ENCODE data around the gene MOCS1. TPM values are rescaled to one million over a fixed set of nuclear protein-coding genes. Genes with fewer than 3 reads are reported as not detected.
A peak's percentile ranks its signal among the peaks of the same experiment; 100 is the strongest.

The MOCS1 gene
- total and polyA plus RNA-seq, 2 donors (not counting 1 experiment from before 2014, with no cell fraction given), result 11.6 to 21.8 TPM

GRCh38 chr6:39931607-39932006 lies 2.7 kb downstream of the MOCS1 start:
- no peaks in the 10 kb centered on the region for H3K27me3 ChIP-seq (ENCODE audit: control insufficient read depth, insufficient read depth, low read length)
- TF ChIP-seq EZH2 (IDR thresholded peaks at IDR 0.05; ENCODE audit: low read length, missing control alignments), result no peak
- TF ChIP-seq, protein P1, sequence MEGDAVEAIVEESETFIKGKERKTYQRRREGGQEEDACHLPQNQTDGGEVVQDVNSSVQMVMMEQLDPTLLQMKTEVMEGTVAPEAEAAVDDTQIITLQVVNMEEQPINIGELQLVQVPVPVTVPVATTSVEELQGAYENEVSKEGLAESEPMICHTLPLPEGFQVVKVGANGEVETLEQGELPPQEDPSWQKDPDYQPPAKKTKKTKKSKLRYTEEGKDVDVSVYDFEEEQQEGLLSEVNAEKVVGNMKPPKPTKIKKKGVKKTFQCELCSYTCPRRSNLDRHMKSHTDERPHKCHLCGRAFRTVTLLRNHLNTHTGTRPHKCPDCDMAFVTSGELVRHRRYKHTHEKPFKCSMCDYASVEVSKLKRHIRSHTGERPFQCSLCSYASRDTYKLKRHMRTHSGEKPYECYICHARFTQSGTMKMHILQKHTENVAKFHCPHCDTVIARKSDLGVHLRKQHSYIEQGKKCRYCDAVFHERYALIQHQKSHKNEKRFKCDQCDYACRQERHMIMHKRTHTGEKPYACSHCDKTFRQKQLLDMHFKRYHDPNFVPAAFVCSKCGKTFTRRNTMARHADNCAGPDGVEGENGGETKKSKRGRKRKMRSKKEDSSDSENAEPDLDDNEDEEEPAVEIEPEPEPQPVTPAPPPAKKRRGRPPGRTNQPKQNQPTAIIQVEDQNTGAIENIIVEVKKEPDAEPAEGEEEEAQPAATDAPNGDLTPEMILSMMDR (conservative IDR thresholded peaks at IDR 0.05 in 1 of 2, IDR thresholded peaks at IDR 0.05 in 1 of 2; ENCODE audit: low read depth in 1 of 2, low read length in 2 of 2), result no peak

DNA sequence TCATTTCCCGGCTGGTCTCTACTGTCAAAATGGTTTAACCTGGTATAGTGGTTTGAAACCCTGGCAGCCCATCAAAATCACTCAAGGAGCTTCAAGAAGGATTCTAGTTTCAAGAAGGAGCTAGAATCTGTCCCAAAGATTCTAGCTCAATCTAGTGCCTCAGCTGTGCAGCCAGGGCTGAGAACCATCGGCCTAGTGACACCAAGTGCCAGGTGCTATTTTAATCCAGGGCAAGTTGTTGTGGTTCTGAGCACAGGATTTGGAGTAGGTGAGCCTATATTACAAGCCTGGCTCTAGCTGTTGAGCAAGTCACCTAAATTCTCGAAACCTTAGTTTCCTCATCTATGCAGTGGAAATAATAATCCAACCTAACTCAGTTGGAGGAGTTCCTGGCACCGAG lies 3.7 kb downstream of the MOCS1 start:
- H4K20me1 ChIP-seq (ENCODE audit: control insufficient read depth, extremely low read depth, insufficient read depth, low read length), result no peaks in the 10 kb centered on the region
- peaks cover 12% of the 10 kb centered on the region for H3K4me1 ChIP-seq (ENCODE audit: control insufficient read depth, extremely low read depth, insufficient read depth, low read length)
- no peak overlapping the region for H3K4me2 ChIP-seq (ENCODE audit: extremely low read depth, insufficient read depth, low read length)
- peaks cover under 1% of the 10 kb centered on the region for H3K36me3 ChIP-seq (ENCODE audit: control insufficient read depth, insufficient read depth, low read length)
- no peaks in the 10 kb centered on the region for H3K9me3 ChIP-seq (ENCODE audit: control insufficient read depth, insufficient read depth, low read depth, low read length)
- H3K4me3 ChIP-seq (replicated peaks in 1 of 4; ENCODE audit: control extremely low read depth in 1 of 4, insufficient read depth in 1 of 4, low read depth in 3 of 4, low read length in 4 of 4), result no peak overlapping the region
- no peak overlapping the region for H3K27ac ChIP-seq (ENCODE audit: insufficient read depth, low read length)
- no peak overlapping the region for H3K9ac ChIP-seq (ENCODE audit: insufficient read depth, low read length)
- TF ChIP-seq, protein P1 (conservative IDR thresholded peaks at IDR 0.05 in 1 of 2, IDR thresholded peaks at IDR 0.05 in 1 of 2; ENCODE audit: low read depth in 1 of 2, low read length in 2 of 2), result no peak
- no peak for TF ChIP-seq EZH2 (IDR thresholded peaks at IDR 0.05; ENCODE audit: low read length, missing control alignments)
- no peaks in the 10 kb centered on the region for H3K27me3 ChIP-seq (ENCODE audit: control insufficient read depth, insufficient read depth, low read length)
- no peak for DNase-seq (ENCODE audit: low read depth in 2 of 2)
- H3K79me2 ChIP-seq (ENCODE audit: control insufficient read depth, insufficient read depth, low read length), result peaks cover 2% of the 10 kb centered on the region
- H2AFZ ChIP-seq (ENCODE audit: low read length), result no peak overlapping the region

More at GRCh38 chr6:39931607-39932006, 2.7 kb downstream of the MOCS1 start:
- Histone ChIP-seq H3K27ac (ENCODE audit: insufficient read depth, low read length) (no peak overlapping the region), H3K9me3 (ENCODE audit: control insufficient read depth, insufficient read depth, low read depth, low read length) (no peaks in the 10 kb centered on the region), H4K20me1 (ENCODE audit: control insufficient read depth, extremely low read depth, insufficient read depth, low read length) (no peaks in the 10 kb centered on the region), H3K9ac (ENCODE audit: insufficient read depth, low read length) (no peak overlapping the region), H3K4me1 (ENCODE audit: control insufficient read depth, extremely low read depth, insufficient read depth, low read length) (peaks cover 12% of the 10 kb centered on the region), H3K36me3 (ENCODE audit: control insufficient read depth, insufficient read depth, low read length) (no peaks in the 10 kb centered on the region), H3K4me3 (replicated peaks in 1 of 4; ENCODE audit: control extremely low read depth in 1 of 4, insufficient read depth in 1 of 4, low read depth in 3 of 4, low read length in 4 of 4) (no peak overlapping the region), H2AFZ (ENCODE audit: low read length) (no peak overlapping the region), H3K4me2 (ENCODE audit: extremely low read depth, insufficient read depth, low read length) (no peak overlapping the region), H3K79me2 (ENCODE audit: control insufficient read depth, insufficient read depth, low read length) (peaks cover 2% of the 10 kb centered on the region)
- DNase-seq (ENCODE audit: low read depth in 2 of 2), result no peak

DNA sequence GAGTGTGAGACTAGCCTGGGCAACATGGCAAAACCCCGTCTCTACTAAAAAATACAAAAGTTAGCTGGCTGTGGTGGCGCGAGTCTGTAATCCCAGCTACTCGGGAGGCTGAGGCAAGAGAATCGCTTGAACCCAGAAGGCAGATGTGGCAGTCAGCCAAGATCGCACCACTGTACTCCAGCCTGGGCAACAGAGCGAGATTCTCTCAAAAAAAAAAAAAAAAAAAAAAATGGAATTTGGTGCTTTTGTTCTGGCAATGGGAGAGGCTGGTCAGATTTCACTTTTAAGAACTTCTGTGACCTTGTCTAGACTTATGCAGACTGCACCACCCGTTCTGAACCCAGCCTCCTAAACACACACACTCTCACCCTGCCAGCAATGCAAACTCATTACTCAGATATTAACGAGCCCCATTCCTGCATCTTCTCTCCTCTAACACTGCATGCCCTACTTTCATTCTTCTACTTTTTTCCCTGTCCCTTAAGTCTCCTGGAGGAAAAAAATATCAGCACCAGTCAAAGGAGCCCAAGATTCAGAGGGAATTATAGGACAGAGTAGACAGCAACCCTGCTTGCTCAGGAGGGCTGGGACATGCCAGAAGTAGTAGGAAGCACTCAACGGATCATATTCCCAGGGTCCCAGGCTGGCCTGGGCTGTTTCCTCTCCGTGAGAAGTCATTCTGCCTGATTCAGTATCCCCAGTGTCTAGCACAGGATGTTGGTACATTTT lies 4.4 kb downstream of the MOCS1 start:
- H3K4me3 ChIP-seq (replicated peaks in 1 of 4; ENCODE audit: control extremely low read depth in 1 of 4, insufficient read depth in 1 of 4, low read depth in 3 of 4, low read length in 4 of 4), result no peak overlapping the region
- no peaks in the 10 kb centered on the region for H4K20me1 ChIP-seq (ENCODE audit: control insufficient read depth, extremely low read depth, insufficient read depth, low read length)
- no peaks in the 10 kb centered on the region for H3K9me3 ChIP-seq (ENCODE audit: control insufficient read depth, insufficient read depth, low read depth, low read length)
- H3K4me1 ChIP-seq (ENCODE audit: control insufficient read depth, extremely low read depth, insufficient read depth, low read length), result peaks cover 11% of the 10 kb centered on the region
- DNase-seq (ENCODE audit: low read depth in 2 of 2), result peak in 1 of 2 donors; percentile 11
- H3K36me3 ChIP-seq (ENCODE audit: control insufficient read depth, insufficient read depth, low read length), result peaks cover 5% of the 10 kb centered on the region
- no peak overlapping the region for H3K4me2 ChIP-seq (ENCODE audit: extremely low read depth, insufficient read depth, low read length)
- peak overlapping the region; percentile 10 for H3K27ac ChIP-seq (ENCODE audit: insufficient read depth, low read length)
- H3K9ac ChIP-seq (ENCODE audit: insufficient read depth, low read length), result no peak overlapping the region
- H3K27me3 ChIP-seq (ENCODE audit: control insufficient read depth, insufficient read depth, low read length), result no peaks in the 10 kb centered on the region
- H2AFZ ChIP-seq (ENCODE audit: low read length), result no peak overlapping the region
- peaks cover 2% of the 10 kb centered on the region for H3K79me2 ChIP-seq (ENCODE audit: control insufficient read depth, insufficient read depth, low read length)
- no peak for TF ChIP-seq EZH2 (IDR thresholded peaks at IDR 0.05; ENCODE audit: low read length, missing control alignments)
- TF ChIP-seq, protein P1 (conservative IDR thresholded peaks at IDR 0.05 in 1 of 2, IDR thresholded peaks at IDR 0.05 in 1 of 2; ENCODE audit: low read depth in 1 of 2, low read length in 2 of 2), result no peak
